PFSK-1 (cell line): Measurements from ENCODE around the gene PPFIA1.

Source experiments
- POLR2AphosphoS5 ChIP-seq: IDR thresholded peaks from 2 replicates; pipeline ENCODE4 v1.6.1; 2012; ENCODE audit warnings: low read depth, mild to moderate bottlenecking, control low read depth, low read length, moderate library complexity
- SIN3A ChIP-seq: IDR thresholded peaks from 2 replicates; pipeline ENCODE4 v1.6.1; 2012; ENCODE audit warnings: mild to moderate bottlenecking, low read length, moderate library complexity, borderline replicate concordance; ENCODE audit not compliant: insufficient read depth
- TAF1 ChIP-seq: IDR thresholded peaks from 2 replicates; pipeline ENCODE4 v1.6.1; 2012; ENCODE audit warnings: low read length, control low read depth, borderline replicate concordance; ENCODE audit not compliant: insufficient read depth

GRCh38 chr11:70292863-70293262 is 22.4 kb downstream of the PPFIA1 start:
- no peak for TF ChIP-seq POLR2AphosphoS5
- TF ChIP-seq TAF1: no peak
- no peak for TF ChIP-seq SIN3A
